Measurements from ENCODE around the gene PIP4P1. TPM values are rescaled to one million over a fixed set of nuclear protein-coding genes. Genes with fewer than 3 reads are reported as not detected.
A peak's percentile ranks its signal among the peaks of the same experiment; 100 is the strongest.

PIP4P1 gene
- total and polyA plus RNA-seq, 2 of the 8 experiments (the other 6 are each of a cell fraction or from before 2014, with no cell fraction given): 29.5 to 60.0 TPM

GRCh38 chr14:20486684-20487395, 25.6 kb upstream of the PIP4P1 start:
- H3K79me2 ChIP-seq (ENCODE audit: control insufficient read depth in 1 of 2, insufficient read depth in 2 of 2, low read length in 2 of 2): no peaks in the 10 kb centered on the region
- no peak for TF ChIP-seq ASH2L (IDR thresholded peaks at IDR 0.05; ENCODE audit: low read length)
- TF ChIP-seq SIX5 (IDR thresholded peaks at IDR 0.05; ENCODE audit: low read depth, low read length): no peak
- TF ChIP-seq CBX8 (IDR thresholded peaks at IDR 0.05; ENCODE audit: borderline replicate concordance, low read depth, low read length): no peak
- TF ChIP-seq POLR2A (IDR thresholded peaks at IDR 0.05; ENCODE audit: control extremely low read depth in 1 of 2, low read depth in 2 of 2, low read length in 2 of 2): no peak
- no peak for TF ChIP-seq PHF8 (conservative IDR thresholded peaks at IDR 0.05; ENCODE audit: low read depth, low read length)
- no peak for TF ChIP-seq RXRA (IDR thresholded peaks at IDR 0.05; ENCODE audit: insufficient read depth, low read depth, low read length)
- TF ChIP-seq NANOG (IDR thresholded peaks at IDR 0.05; ENCODE audit: insufficient read depth, low read depth, low read length, poor library complexity, severe bottlenecking): no peak
- TF ChIP-seq SP1 (IDR thresholded peaks at IDR 0.05; ENCODE audit: low read depth, low read length): no peak
- no peak for TF ChIP-seq MAX (IDR thresholded peaks at IDR 0.05)
- TF ChIP-seq MAFK (IDR thresholded peaks at IDR 0.05; ENCODE audit: low read depth, low read length): no peak
- TF ChIP-seq CHD2 (IDR thresholded peaks at IDR 0.05; ENCODE audit: low read length): no peak
- no peak for TF ChIP-seq ZNF274 (IDR thresholded peaks at IDR 0.05; ENCODE audit: borderline replicate concordance, extremely low read depth, low read length)

More at GRCh38 chr14:20486684-20487395, 25.6 kb upstream of the PIP4P1 start:
- no peaks in the 10 kb centered on the region for H3K27me3 ChIP-seq (replicated peaks in 1 of 4; ENCODE audit: control insufficient read depth in 3 of 4, extremely low read depth in 1 of 4, insufficient read depth in 3 of 4, low read length in 3 of 4)
- H3K23ac ChIP-seq (ENCODE audit: insufficient read length): no peak overlapping the region
- H2BK120ac ChIP-seq (replicated peaks; ENCODE audit: low read depth, low read length): no peak overlapping the region
- peak; percentile 50 for FAIRE-seq
- H2AFZ ChIP-seq (ENCODE audit: low read length): peak overlapping the region; percentile 6; the same call in 1 of the 2 replicates
- no peak overlapping the region for H4K91ac ChIP-seq (replicated peaks; ENCODE audit: insufficient read length, low read length)
- H3K4me1 ChIP-seq (replicated peaks in 1 of 4; ENCODE audit: control insufficient read depth in 3 of 4, insufficient read depth in 4 of 4, low read length in 3 of 4): peaks cover 0 to 8% (median 3%) of the 10 kb centered on the region in 4 experiments; a peak in 2 of 7 replicates
- no peak overlapping the region for H4K5ac ChIP-seq (ENCODE audit: insufficient read length, low read depth, low read length)
- no peak overlapping the region for H3K56ac ChIP-seq (replicated peaks; ENCODE audit: insufficient read length, low read depth, low read length)
- H2BK20ac ChIP-seq (ENCODE audit: low read length): peak overlapping the region; percentile 72; the same call in 1 of the 2 replicates
- no peaks in the 10 kb centered on the region for H3K79me1 ChIP-seq (ENCODE audit: low read depth, low read length)
- 92% methylated on average over 8 of the region's 8 CpGs; no CpG with 5 or more reads in 1 of the 2 experiments for WGBS, 2 experiments (ENCODE audit: extremely low coverage in 1 of 2, insufficient coverage in 1 of 2, insufficient read length in 1 of 2, insufficient replicate concordance in 2 of 2, low coverage in 1 of 2, low lambda C conversion rate in 2 of 2, missing lambda C conversion rate in 1 of 2)
- H3K36me3 ChIP-seq (ENCODE audit: control insufficient read depth in 2 of 4, insufficient read depth in 4 of 4, low read length in 3 of 4): no peaks in the 10 kb centered on the region
- H4K8ac ChIP-seq (ENCODE audit: extremely low read depth, insufficient read depth, low read length): no peak overlapping the region
- no peaks in the 10 kb centered on the region for H4K20me1 ChIP-seq (replicated peaks in 1 of 2; ENCODE audit: control insufficient read depth in 1 of 2, insufficient read depth in 2 of 2, low read length in 2 of 2)
- no peak for DNase-seq (ENCODE audit: low read depth in 1 of 2, low spot score in 2 of 2)
- POLR2A ChIA-PET (ENCODE audit: partially characterized antibody): interaction anchor here (0.9 to 3.7 kb wide), 7 partner anchors 14 to 143 kb away, joined by 3 to 31 read pairs (median 7); partner anchors contain the start of genes APEX1, OSGEP, PARP2 and PNP
- H3K4me3 ChIP-seq (ENCODE audit: extremely low read depth in 1 of 4, insufficient read depth in 2 of 4, low read depth in 3 of 4, low read length in 4 of 4): no peak overlapping the region
- no peak overlapping the region for H3K4me2 ChIP-seq (ENCODE audit: insufficient read depth in 1 of 2, low read depth in 2 of 2, low read length in 2 of 2)
- no peak overlapping the region for H2AK5ac ChIP-seq (ENCODE audit: low read depth, low read length)
- H3K9me3 ChIP-seq (ENCODE audit: insufficient read depth in 2 of 2, low read depth in 1 of 2, low read length in 1 of 2): no peaks in the 10 kb centered on the region
- H3K14ac ChIP-seq (ENCODE audit: insufficient read length): no peak overlapping the region
- peaks cover 2% of the 10 kb centered on the region; the same call in 1 of the 2 replicates for H3K23me2 ChIP-seq (ENCODE audit: low read depth, low read length)
- H3K4ac ChIP-seq (replicated peaks; ENCODE audit: insufficient read length, low read depth, low read length): no peak overlapping the region
- CTCF ChIA-PET (ENCODE audit: partially characterized antibody): interaction anchor here (0.6 to 7.5 kb wide), 16 partner anchors 10 to 126 kb away, joined by 3 to 114 read pairs (median 5); partner anchors contain the start of gene RNASE12
- H2BK5ac ChIP-seq (ENCODE audit: low read depth, low read length): no peak overlapping the region
- no peak overlapping the region for H2BK15ac ChIP-seq (ENCODE audit: low read length)
- H3K18ac ChIP-seq (ENCODE audit: extremely low read depth, low read length): no peak overlapping the region
- H2BK12ac ChIP-seq (ENCODE audit: low read depth, low read length): peak overlapping the region; percentile 62; the same call in 1 of the 2 replicates
- no peak overlapping the region for H3K27ac ChIP-seq (ENCODE audit: low read depth, low read length)
- no peak overlapping the region for H3K9ac ChIP-seq (replicated peaks in 1 of 4; ENCODE audit: extremely low read depth in 1 of 4, low read depth in 3 of 4, low read length in 3 of 4)
